ENCODE measurements around the gene UFC1.

Gene UFC1

GRCh38 chr1:161173711-161174110 is 19.9 kb downstream of the UFC1 start:
- DNase-seq, result no peak
- H3K4me1 ChIP-seq (ENCODE audit: control extremely low read depth in 1 of 4, control insufficient read depth in 4 of 4, insufficient read depth in 4 of 4, low read length in 3 of 4), result peaks cover 0 to 20% (median 17%) of the 10 kb centered on the region in 4 experiments
- H3K9me3 ChIP-seq (ENCODE audit: control extremely low read depth in 1 of 5, control insufficient read depth in 4 of 5, insufficient read depth in 2 of 5, low read depth in 1 of 5, low read length in 4 of 5), result no peaks in the 10 kb centered on the region
- ChIA-PET POLR2A (no interaction called here), CTCF (interaction anchor here (4.1 kb wide), 1 partner anchor 8 kb away, joined by 45 read pairs; the partner anchor contains the start of gene PPOX)
- 96% methylated on average over 10 of the region's 11 CpGs for WGBS (ENCODE audit: insufficient coverage)
- H3K36me3 ChIP-seq (ENCODE audit: control insufficient read depth in 4 of 4, insufficient read depth in 4 of 4, low read length in 3 of 4), result peaks cover 18 to 63% (median 54%) of the 10 kb centered on the region in 4 experiments
- no peak overlapping the region for H3K27ac ChIP-seq (ENCODE audit: insufficient read depth in 1 of 2, low read depth in 1 of 2, low read length in 2 of 2, poor library complexity in 1 of 2, severe bottlenecking in 2 of 2)
- H3K27me3 ChIP-seq (replicated peaks in 2 of 5; ENCODE audit: control insufficient read depth in 4 of 5, insufficient read depth in 5 of 5, low read length in 4 of 5), result no peaks in the 10 kb centered on the region
- no peak overlapping the region for H3K4me3 ChIP-seq (ENCODE audit: control insufficient read depth in 1 of 7, extremely low read depth in 1 of 7, insufficient read depth in 4 of 7, low read depth in 2 of 7, low read length in 6 of 7)

GRCh38 chr1:161174911-161175310 is 21.1 kb downstream of the UFC1 start:
- peaks cover 13 to 56% (median 45%) of the 10 kb centered on the region in 4 experiments for H3K36me3 ChIP-seq (ENCODE audit: control insufficient read depth in 4 of 4, insufficient read depth in 4 of 4, low read length in 3 of 4)
- no peak for DNase-seq
- H3K4me3 ChIP-seq (ENCODE audit: control insufficient read depth in 1 of 7, extremely low read depth in 1 of 7, insufficient read depth in 4 of 7, low read depth in 2 of 7, low read length in 6 of 7), result no peak overlapping the region
- 100% methylated on average over 6 of the region's 11 CpGs for WGBS (ENCODE audit: insufficient coverage)
- no peaks in the 10 kb centered on the region for H3K9me3 ChIP-seq (ENCODE audit: control extremely low read depth in 1 of 5, control insufficient read depth in 4 of 5, insufficient read depth in 2 of 5, low read depth in 1 of 5, low read length in 4 of 5)
- H3K27me3 ChIP-seq (replicated peaks in 2 of 5; ENCODE audit: control insufficient read depth in 4 of 5, insufficient read depth in 5 of 5, low read length in 4 of 5), result no peaks in the 10 kb centered on the region
- peaks cover 0 to 20% (median 17%) of the 10 kb centered on the region in 4 experiments for H3K4me1 ChIP-seq (ENCODE audit: control extremely low read depth in 1 of 4, control insufficient read depth in 4 of 4, insufficient read depth in 4 of 4, low read length in 3 of 4)
- POLR2A ChIA-PET, result no interaction called here
- H3K27ac ChIP-seq (ENCODE audit: insufficient read depth in 1 of 2, low read depth in 1 of 2, low read length in 2 of 2, poor library complexity in 1 of 2, severe bottlenecking in 2 of 2), result no peak overlapping the region
- CTCF ChIA-PET, result interaction anchor here (4.1 kb wide), 1 partner anchor 9 kb away, joined by 45 read pairs; the partner anchor contains the start of gene PPOX

GRCh38 chr1:161175771-161176453 is 22.1 kb downstream of the UFC1 start:
- H3K4me3 ChIP-seq (ENCODE audit: control insufficient read depth in 1 of 7, extremely low read depth in 1 of 7, insufficient read depth in 4 of 7, low read depth in 2 of 7, low read length in 6 of 7), result peak overlapping the region in 4 of 7 experiments; percentile 90 to 96 (median 94)
- H3K27ac ChIP-seq (ENCODE audit: insufficient read depth in 1 of 2, low read depth in 1 of 2, low read length in 2 of 2, poor library complexity in 1 of 2, severe bottlenecking in 2 of 2), result peak overlapping the region in 1 of 2 experiments; percentile 86
- ChIA-PET POLR2A (interaction anchor here (1.9 kb wide), 1 partner anchor 10 kb away, joined by 12 read pairs; the partner anchor contains the start of gene PPOX), CTCF (interaction anchor here (1.2 to 4.1 kb wide), 6 partner anchors 10 to 106 kb away, joined by 3 to 45 read pairs (median 4); partner anchors contain the start of genes ARHGAP30 and PPOX)
- H3K27me3 ChIP-seq (replicated peaks in 2 of 5; ENCODE audit: control insufficient read depth in 4 of 5, insufficient read depth in 5 of 5, low read length in 4 of 5), result no peaks in the 10 kb centered on the region
- no peak for DNase-seq
- peaks cover 0 to 20% (median 17%) of the 10 kb centered on the region in 4 experiments for H3K4me1 ChIP-seq (ENCODE audit: control extremely low read depth in 1 of 4, control insufficient read depth in 4 of 4, insufficient read depth in 4 of 4, low read length in 3 of 4)
- peaks cover 8 to 48% (median 38%) of the 10 kb centered on the region in 4 experiments for H3K36me3 ChIP-seq (ENCODE audit: control insufficient read depth in 4 of 4, insufficient read depth in 4 of 4, low read length in 3 of 4)
- 96% methylated on average over 9 of the region's 10 CpGs for WGBS (ENCODE audit: insufficient coverage)
- no peaks in the 10 kb centered on the region for H3K9me3 ChIP-seq (ENCODE audit: control extremely low read depth in 1 of 5, control insufficient read depth in 4 of 5, insufficient read depth in 2 of 5, low read depth in 1 of 5, low read length in 4 of 5)

- POLR2A ChIA-PET, result interaction anchor here (1.9 kb wide), 1 partner anchor 11 kb away, joined by 12 read pairs; the partner anchor contains the start of gene PPOX
- Histone ChIP-seq H3K4me1 (ENCODE audit: control extremely low read depth in 1 of 4, control insufficient read depth in 4 of 4, insufficient read depth in 4 of 4, low read length in 3 of 4) (peaks cover 0 to 25% (median 17%) of the 10 kb centered on the region in 4 experiments), H3K36me3 (ENCODE audit: control insufficient read depth in 4 of 4, insufficient read depth in 4 of 4, low read length in 3 of 4) (peaks cover 8 to 42% (median 31%) of the 10 kb centered on the region in 4 experiments), H3K27ac (ENCODE audit: insufficient read depth in 1 of 2, low read depth in 1 of 2, low read length in 2 of 2, poor library complexity in 1 of 2, severe bottlenecking in 2 of 2) (peak overlapping the region; percentile 77 to 86), H3K9me3 (ENCODE audit: control extremely low read depth in 1 of 5, control insufficient read depth in 4 of 5, insufficient read depth in 2 of 5, low read depth in 1 of 5, low read length in 4 of 5) (no peaks in the 10 kb centered on the region), H3K27me3 (replicated peaks in 2 of 5; ENCODE audit: control insufficient read depth in 4 of 5, insufficient read depth in 5 of 5, low read length in 4 of 5) (no peaks in the 10 kb centered on the region), H3K4me3 (ENCODE audit: control insufficient read depth in 1 of 7, extremely low read depth in 1 of 7, insufficient read depth in 4 of 7, low read depth in 2 of 7, low read length in 6 of 7) (peak overlapping the region; percentile 65 to 96 (median 94))
- 65% methylated on average over 5 of the region's 17 CpGs for WGBS (ENCODE audit: insufficient coverage)
- DNase-seq, result no peak
- CTCF ChIA-PET, result interaction anchor here (1.2 to 4.1 kb wide), 8 partner anchors 11 to 106 kb away, joined by 3 to 45 read pairs (median 4); partner anchors contain the start of genes ARHGAP30 and PPOX
Observed at GRCh38 chr1:161176468-161177111, 22.8 kb downstream of the UFC1 start.

GRCh38 chr1:161177112-161177935 is 23.5 kb downstream of the UFC1 start, which contains the start of gene B4GALT3:
Gene B4GALT3 (minus strand): TSS chr1:161177507. CDS start chr1:161176060, 1,447 bp downstream.
- WGBS (ENCODE audit: insufficient coverage), result 6% methylated on average over 47 of the region's 50 CpGs
- H3K27ac ChIP-seq (ENCODE audit: insufficient read depth in 1 of 2, low read depth in 1 of 2, low read length in 2 of 2, poor library complexity in 1 of 2, severe bottlenecking in 2 of 2), result peak within 1 kb of the TSS; percentile 77 to 86
- no peaks in the 10 kb centered on the region for H3K9me3 ChIP-seq (ENCODE audit: control extremely low read depth in 1 of 5, control insufficient read depth in 4 of 5, insufficient read depth in 2 of 5, low read depth in 1 of 5, low read length in 4 of 5)
- peak; percentile 83 to 90 (median 86) for DNase-seq
- peak within 1 kb of the TSS; percentile 65 to 96 (median 94) for H3K4me3 ChIP-seq (ENCODE audit: control insufficient read depth in 1 of 7, extremely low read depth in 1 of 7, insufficient read depth in 4 of 7, low read depth in 2 of 7, low read length in 6 of 7)
- CTCF ChIA-PET, result interaction anchor here (1.2 to 4.1 kb wide), 8 partner anchors 11 to 107 kb away, joined by 3 to 45 read pairs (median 4); partner anchors contain the start of genes ARHGAP30 and PPOX
- no peaks in the 10 kb centered on the region for H3K27me3 ChIP-seq (replicated peaks in 2 of 5; ENCODE audit: control insufficient read depth in 4 of 5, insufficient read depth in 5 of 5, low read length in 4 of 5)
- peaks cover 1 to 32% (median 22%) of the 10 kb centered on the region in 4 experiments for H3K4me1 ChIP-seq (ENCODE audit: control extremely low read depth in 1 of 4, control insufficient read depth in 4 of 4, insufficient read depth in 4 of 4, low read length in 3 of 4)
- peaks cover 8 to 34% (median 24%) of the 10 kb centered on the region in 4 experiments for H3K36me3 ChIP-seq (ENCODE audit: control insufficient read depth in 4 of 4, insufficient read depth in 4 of 4, low read length in 3 of 4)
- POLR2A ChIA-PET, result interaction anchor here (1.9 kb wide), 1 partner anchor 11 kb away, joined by 12 read pairs; the partner anchor contains the start of gene PPOX

- DNase-seq, result no peak
- no peaks in the 10 kb centered on the region for H3K9me3 ChIP-seq (ENCODE audit: control extremely low read depth in 1 of 5, control insufficient read depth in 4 of 5, insufficient read depth in 2 of 5, low read depth in 1 of 5, low read length in 4 of 5)
- peak overlapping the region in 5 of 7 experiments; percentile 25 to 96 (median 93) for H3K4me3 ChIP-seq (ENCODE audit: control insufficient read depth in 1 of 7, extremely low read depth in 1 of 7, insufficient read depth in 4 of 7, low read depth in 2 of 7, low read length in 6 of 7)
- H3K27me3 ChIP-seq (replicated peaks in 2 of 5; ENCODE audit: control insufficient read depth in 4 of 5, insufficient read depth in 5 of 5, low read length in 4 of 5), result no peaks in the 10 kb centered on the region
- peaks cover 1 to 38% (median 28%) of the 10 kb centered on the region in 4 experiments for H3K4me1 ChIP-seq (ENCODE audit: control extremely low read depth in 1 of 4, control insufficient read depth in 4 of 4, insufficient read depth in 4 of 4, low read length in 3 of 4)
- ChIA-PET CTCF (interaction anchor here (1.5 to 4.1 kb wide), 4 partner anchors 12 to 29 kb away, joined by 4 to 45 read pairs (median 10); partner anchors contain the start of gene PPOX), POLR2A (interaction anchor here (1.9 kb wide), 1 partner anchor 12 kb away, joined by 12 read pairs; the partner anchor contains the start of gene PPOX)
- peak overlapping the region; percentile 8 to 86 for H3K27ac ChIP-seq (ENCODE audit: insufficient read depth in 1 of 2, low read depth in 1 of 2, low read length in 2 of 2, poor library complexity in 1 of 2, severe bottlenecking in 2 of 2)
- WGBS (ENCODE audit: insufficient coverage), result 88% methylated on average over 8 of the region's 9 CpGs
- peaks cover 8 to 29% (median 19%) of the 10 kb centered on the region in 4 experiments for H3K36me3 ChIP-seq (ENCODE audit: control insufficient read depth in 4 of 4, insufficient read depth in 4 of 4, low read length in 3 of 4)
Observed at GRCh38 chr1:161177936-161178244, 24.1 kb downstream of the UFC1 start.
